ENCODE data around the gene POTEH.
"Not testable (repeated sequence)": the region's sequence is repeated elsewhere in the genome, so short reads cannot be mapped to it uniquely, and the experiment has no call there.

The POTEH gene

DNA sequence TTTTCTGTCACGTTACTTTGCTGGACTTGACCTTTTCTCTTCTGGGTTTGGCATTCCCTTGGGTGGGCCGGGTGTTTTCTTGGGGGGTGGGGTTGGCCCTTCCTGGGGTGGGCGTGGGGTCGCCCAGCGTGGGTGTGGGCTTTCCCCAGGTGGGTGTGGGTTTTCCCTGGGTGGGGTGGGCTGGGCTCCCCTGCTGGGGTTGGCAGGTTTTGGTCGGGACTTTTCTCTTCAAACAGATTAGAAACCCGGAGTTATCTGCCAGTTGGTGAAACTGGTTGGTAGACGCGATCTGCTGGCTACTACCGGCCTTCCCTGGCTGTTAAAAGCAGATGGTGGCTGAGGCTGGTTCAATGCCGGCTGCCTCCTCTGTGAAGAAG, at the start of gene POTEH:
TSS of gene POTEH (plus strand) at position 278 of the 377 bp plus-strand sequence. CDS start at position 330, 52 bp downstream.
- not testable (repeated sequence) for DNase-seq

DNA sequence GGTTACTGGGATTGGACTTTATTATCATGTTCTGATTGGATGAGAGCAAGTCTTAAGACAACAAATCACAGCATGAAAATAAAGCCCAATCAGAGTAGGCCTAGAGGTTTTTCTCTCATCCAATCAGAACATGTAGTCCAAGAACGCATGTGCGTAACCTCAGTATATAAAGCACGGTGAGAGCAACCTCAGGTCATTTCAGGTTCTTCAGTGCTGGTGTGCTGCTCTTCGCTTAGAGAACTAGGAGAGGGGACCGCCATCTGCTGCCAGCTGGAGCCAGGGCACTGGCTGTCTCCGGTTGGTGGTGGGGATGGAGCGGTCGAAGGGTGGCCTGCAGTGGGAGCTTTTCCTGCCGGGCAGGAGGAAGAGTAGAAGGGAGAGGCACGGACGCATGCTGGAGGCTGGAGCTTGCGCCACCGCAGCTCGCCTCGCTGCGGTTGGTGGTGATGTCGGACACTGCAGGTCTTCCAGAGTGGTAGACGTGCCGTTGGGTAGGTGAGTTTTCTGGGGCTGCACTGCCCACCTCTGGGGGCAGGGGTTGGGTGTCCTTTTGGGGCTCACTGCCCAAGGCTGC, 47.5 kb upstream of the POTEH start:
- DNase-seq, result not testable (repeated sequence)

GRCh38 chr22:15651954-15652353, 37.9 kb upstream of the POTEH start:
- not testable (repeated sequence) for DNase-seq

GRCh38 chr22:15652738-15653137, 37.1 kb upstream of the POTEH start:
- not testable (repeated sequence) for DNase-seq

DNA sequence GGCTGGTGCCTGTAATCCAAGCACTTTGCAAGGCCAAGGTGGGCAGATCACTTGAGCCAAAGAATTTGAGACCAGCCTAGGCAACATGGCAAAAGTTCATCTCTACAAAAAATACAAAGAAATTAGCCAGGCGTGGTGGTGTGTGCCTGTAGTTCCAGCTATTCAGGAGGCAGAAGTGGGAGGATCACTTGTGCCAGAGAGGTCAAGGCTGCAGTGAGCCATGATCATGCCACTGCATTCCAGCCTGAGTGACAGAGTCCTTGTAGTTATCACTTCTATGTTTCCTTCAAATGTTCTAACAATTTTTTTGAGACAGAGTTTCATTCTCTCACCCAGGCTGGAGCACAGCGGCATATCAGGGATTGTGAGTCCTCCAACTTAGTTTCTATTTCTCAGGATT, 36.6 kb upstream of the POTEH start:
- DNase-seq, result not testable (repeated sequence)

DNA sequence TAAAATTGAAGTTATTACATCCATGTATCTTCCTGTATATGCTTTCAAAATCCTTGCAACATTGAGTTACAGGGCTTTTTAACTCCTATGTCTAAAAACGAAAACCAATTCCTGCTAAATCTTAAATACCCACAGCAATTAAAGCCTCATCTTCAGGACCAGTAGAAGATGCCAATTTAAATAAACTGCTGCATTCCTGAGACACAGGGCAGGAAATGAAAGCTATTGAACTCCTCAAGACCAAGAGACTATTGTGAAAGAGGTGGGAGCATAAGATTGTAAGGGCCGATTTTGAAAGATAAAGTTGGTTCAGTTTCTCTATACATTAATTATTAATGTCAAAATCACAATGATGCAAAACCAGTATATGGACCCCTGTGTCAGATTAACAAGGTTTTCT, 28.7 kb upstream of the POTEH start:
- not testable (repeated sequence) for DNase-seq

DNA sequence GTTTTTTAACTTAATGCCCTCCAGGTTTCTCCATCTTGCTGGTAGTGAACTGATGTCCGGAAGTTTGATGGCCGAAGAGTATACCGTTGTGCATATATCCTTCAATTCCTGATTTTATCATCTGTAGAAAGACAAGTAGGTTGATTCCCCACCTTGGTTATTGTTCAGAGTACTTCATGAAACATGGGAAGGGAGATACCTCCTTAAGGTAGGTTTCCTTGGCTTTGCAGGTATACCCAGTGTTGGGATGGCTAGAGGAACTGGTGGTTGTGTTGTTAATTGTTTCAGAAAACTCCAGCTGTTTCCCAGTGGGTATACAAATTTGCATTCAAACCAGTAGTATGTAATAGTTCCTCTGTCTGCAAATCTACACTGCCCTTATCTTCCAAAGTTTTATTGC, 25.1 kb upstream of the POTEH start:
- DNase-seq, result not testable (repeated sequence)

GRCh38 chr22:15665478-15665877, 24.3 kb upstream of the POTEH start:
- DNase-seq, result not testable (repeated sequence)

GRCh38 chr22:15669430-15669829, 20.4 kb upstream of the POTEH start:
- DNase-seq, result not testable (repeated sequence)

GRCh38 chr22:15679702-15680101, 10.1 kb upstream of the POTEH start:
- DNase-seq, result not testable (repeated sequence)

DNA sequence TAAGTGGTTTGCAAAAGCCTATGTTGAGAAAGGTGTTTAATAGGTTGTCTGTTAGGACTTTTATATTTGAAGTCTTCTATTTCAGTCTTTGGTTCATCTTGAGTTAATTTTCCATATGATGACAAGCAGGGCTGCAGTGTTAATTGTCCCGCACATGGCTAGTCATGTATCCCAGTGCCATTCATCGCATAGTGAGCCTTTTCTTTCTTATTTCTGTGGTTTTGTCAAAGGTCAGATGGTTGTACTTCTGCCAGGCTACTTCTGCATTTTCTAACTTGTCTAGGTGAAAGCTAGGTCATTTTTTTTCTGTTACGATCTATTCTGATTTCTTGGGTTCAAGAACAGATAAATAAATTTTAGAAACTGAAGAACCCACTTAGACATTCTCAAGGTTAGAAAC, 5.7 kb upstream of the POTEH start:
- not testable (repeated sequence) for DNase-seq

GRCh38 chr22:15684695-15685094, 5.1 kb upstream of the POTEH start:
- not testable (repeated sequence) for DNase-seq

- not testable (repeated sequence) for DNase-seq
These were observed 4.2 kb upstream of the POTEH start for GRCh38 chr22:15685641-15686040.

- DNase-seq, result not testable (repeated sequence)
These were observed 2.7 kb upstream of the POTEH start for GRCh38 chr22:15687086-15687485.

GRCh38 chr22:15687676-15688075, 2.1 kb upstream of the POTEH start:
- DNase-seq, result not testable (repeated sequence)

- DNase-seq, result not testable (repeated sequence)
These were observed 1.7 kb upstream of the POTEH start for GRCh38 chr22:15688090-15688489.

DNA sequence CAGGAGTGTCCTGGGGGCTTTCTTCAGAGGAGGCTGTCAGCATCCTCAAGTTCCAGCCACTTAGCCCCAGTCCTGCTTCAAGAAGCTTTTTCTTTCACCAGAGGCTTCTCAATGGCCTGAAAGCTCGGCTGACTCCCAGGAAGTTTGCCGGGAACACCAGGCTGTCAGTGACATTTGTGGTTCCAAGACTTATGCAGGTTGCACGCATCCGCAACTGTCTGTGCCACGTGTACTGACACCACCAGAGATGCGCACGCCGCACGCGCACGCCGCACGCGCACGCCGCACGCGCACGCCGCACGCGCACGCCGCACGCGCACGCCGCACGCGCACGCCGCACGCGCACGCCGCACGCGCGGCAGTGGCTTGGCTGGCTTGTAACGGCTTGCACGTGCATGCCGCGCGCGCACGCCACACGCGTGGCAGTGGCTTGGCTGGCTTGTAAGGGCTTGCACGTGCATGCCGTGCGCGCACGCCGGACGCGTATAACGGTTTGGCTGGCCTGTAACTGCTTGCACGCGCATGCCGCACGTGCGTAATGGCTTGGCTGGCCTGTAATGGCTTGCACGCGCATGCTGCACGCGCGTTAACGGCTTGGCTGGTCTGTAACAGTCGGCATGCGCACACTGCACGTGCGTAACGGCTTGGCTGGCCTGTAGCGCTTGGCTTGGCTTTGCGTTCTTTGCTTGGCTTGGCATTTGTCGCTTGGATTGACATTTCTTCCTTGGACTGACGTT, 646 bp upstream of the POTEH start:
- not testable (repeated sequence) for DNase-seq

- not testable (repeated sequence) for DNase-seq
These were observed 23.8 kb downstream of the POTEH start for GRCh38 chr22:15713600-15713999.

DNA sequence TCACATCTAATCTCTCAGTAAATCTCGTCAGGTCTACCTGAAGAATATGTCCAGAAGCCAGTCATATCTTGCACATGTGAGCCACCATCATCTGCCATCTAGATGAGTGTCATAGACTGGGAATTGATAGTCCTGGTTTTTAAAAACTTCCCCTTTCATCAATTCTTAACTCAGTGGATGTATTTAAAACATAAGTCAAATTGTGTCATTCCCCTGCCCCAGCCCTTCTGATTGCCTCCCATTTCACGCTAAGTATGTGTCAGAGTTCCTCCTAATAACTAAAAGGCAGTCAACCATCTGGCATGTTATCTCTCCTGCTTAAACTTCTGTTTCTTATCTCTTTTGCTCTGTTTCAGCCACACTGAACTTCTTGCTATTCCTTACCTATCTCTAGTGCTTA, 24.3 kb downstream of the POTEH start:
- DNase-seq, result peak; percentile 25

GRCh38 chr22:15721884-15722283, 32.1 kb downstream of the POTEH start:
- not testable (repeated sequence) for DNase-seq

- not testable (repeated sequence) for DNase-seq
These were observed 39.5 kb downstream of the POTEH start for GRCh38 chr22:15729209-15729917.

GRCh38 chr22:15731023-15731422, 41.2 kb downstream of the POTEH start:
- DNase-seq, result not testable (repeated sequence)

DNA sequence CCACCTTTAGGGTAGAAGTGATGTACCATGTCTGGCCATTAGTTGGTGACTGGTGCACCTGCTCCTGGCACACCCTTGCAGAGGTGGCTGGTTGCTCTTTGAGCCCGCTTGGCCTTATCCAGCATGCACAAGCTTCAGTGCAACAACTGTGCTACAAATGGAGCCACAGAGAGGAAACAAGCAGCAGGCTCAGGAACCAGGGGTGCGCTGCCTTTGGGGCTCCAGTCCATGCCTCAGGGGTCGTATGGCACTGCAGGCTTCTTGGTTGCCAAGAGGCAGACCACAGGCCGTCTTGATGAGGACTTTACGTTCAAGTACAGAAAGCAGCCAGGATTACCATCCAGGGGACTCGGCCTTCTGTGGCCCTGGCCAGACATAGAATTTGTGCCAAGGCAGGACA, 44.6 kb downstream of the POTEH start:
- DNase-seq, result not testable (repeated sequence)

Data from OCI-M1 (cell line).